ENCODE data around the gene KIF2A.
A peak's percentile ranks its signal among the peaks of the same experiment; 100 is the strongest.

KIF2A gene

GRCh38 chr5:62326302-62326701 is 20.3 kb downstream of the KIF2A start:
- H3K4me3 ChIP-seq (ENCODE audit: low read depth, low read length): no peak overlapping the region
- TF ChIP-seq, protein P1, sequence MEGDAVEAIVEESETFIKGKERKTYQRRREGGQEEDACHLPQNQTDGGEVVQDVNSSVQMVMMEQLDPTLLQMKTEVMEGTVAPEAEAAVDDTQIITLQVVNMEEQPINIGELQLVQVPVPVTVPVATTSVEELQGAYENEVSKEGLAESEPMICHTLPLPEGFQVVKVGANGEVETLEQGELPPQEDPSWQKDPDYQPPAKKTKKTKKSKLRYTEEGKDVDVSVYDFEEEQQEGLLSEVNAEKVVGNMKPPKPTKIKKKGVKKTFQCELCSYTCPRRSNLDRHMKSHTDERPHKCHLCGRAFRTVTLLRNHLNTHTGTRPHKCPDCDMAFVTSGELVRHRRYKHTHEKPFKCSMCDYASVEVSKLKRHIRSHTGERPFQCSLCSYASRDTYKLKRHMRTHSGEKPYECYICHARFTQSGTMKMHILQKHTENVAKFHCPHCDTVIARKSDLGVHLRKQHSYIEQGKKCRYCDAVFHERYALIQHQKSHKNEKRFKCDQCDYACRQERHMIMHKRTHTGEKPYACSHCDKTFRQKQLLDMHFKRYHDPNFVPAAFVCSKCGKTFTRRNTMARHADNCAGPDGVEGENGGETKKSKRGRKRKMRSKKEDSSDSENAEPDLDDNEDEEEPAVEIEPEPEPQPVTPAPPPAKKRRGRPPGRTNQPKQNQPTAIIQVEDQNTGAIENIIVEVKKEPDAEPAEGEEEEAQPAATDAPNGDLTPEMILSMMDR (conservative IDR thresholded peaks at IDR 0.05; ENCODE audit: low read depth, low read length): no peak
- no peak for DNase-seq (ENCODE audit: low read depth)

GRCh38 chr5:62326702-62327101 is 20.7 kb downstream of the KIF2A start:
- H3K4me3 ChIP-seq (ENCODE audit: low read depth, low read length): no peak overlapping the region
- TF ChIP-seq, protein P1 (conservative IDR thresholded peaks at IDR 0.05; ENCODE audit: low read depth, low read length): no peak
- no peak for DNase-seq (ENCODE audit: low read depth)

- H3K4me3 ChIP-seq (ENCODE audit: low read depth, low read length): no peak overlapping the region
- TF ChIP-seq, protein P1 (conservative IDR thresholded peaks at IDR 0.05; ENCODE audit: low read depth, low read length): no peak
- DNase-seq (ENCODE audit: low read depth): peak; percentile 23
Measured at GRCh38 chr5:62327138-62328053, 21.4 kb downstream of the KIF2A start.

DNA sequence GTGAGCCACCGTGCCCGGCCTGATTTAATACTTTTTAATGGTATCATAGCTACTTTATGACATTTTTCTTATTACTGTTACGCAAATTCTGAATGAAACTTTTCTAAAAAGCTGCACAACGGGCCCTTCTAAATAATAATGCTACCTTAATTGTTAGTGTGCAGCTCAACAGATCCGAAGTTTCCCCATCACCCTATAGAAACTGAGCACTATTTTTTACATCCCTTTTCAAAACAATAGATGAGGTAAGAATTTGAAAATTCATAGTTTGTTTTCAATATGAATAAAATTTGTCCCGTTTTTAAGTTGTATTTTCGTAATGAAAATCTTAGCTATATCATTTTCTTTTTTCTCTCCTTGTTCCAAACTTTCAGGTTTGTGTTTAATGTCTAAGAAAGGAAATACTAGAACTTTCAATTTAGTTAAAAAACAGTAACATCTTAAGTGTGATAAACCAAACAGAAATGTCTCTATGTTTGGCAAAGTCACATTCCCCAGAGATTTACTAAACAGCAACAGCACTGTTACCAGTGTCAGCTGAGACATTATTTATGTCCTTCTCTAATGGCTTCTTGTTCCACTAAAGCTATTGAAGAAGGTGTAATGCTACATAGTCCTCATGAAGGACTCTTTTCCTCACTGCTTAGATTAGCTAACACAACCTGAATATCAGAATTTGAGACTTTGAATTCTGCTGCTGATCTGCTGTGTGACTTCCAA is 22.9 kb downstream of the KIF2A start:
- DNase-seq (ENCODE audit: low read depth): no peak
- TF ChIP-seq, protein P1 (conservative IDR thresholded peaks at IDR 0.05; ENCODE audit: low read depth, low read length): no peak

GRCh38 chr5:62330302-62330701 is 24.3 kb downstream of the KIF2A start:
- TF ChIP-seq, protein P1 (conservative IDR thresholded peaks at IDR 0.05; ENCODE audit: low read depth, low read length): no peak
- DNase-seq (ENCODE audit: low read depth): no peak
- H3K4me3 ChIP-seq (ENCODE audit: low read depth, low read length): no peak overlapping the region

More for the DNA sequence above, 22.9 kb downstream of the KIF2A start:
- no peak overlapping the region for H3K4me3 ChIP-seq (ENCODE audit: low read depth, low read length)

GRCh38 chr5:62331921-62332320 is 25.9 kb downstream of the KIF2A start:
- H3K4me3 ChIP-seq (ENCODE audit: low read depth, low read length): no peak overlapping the region
- no peak for DNase-seq (ENCODE audit: low read depth)
- TF ChIP-seq, protein P1 (conservative IDR thresholded peaks at IDR 0.05; ENCODE audit: low read depth, low read length): no peak

Measured in choroid plexus epithelial cell (primary cell).